Gastrocnemius medialis (tissue), 4 donors: ENCODE measurements around the gene TMEM107.
A peak's percentile ranks its signal among the peaks of the same experiment; 100 is the strongest.

Source experiments
- POLR2A ChIP-seq, 2 donors: fragments of 450-650 bp; IDR thresholded peaks; one replicate each; pipeline ENCODE4 v1.6.1; 2017; ENCODE audit warnings: antibody characterized with exemption in 2 of 2, mild to moderate bottlenecking in 2 of 2, moderate library complexity in 2 of 2
- TF ChIP-seq, protein P1 (sequence below), 5 experiments: fragments of 450-650 bp in 3 of 5; fragments of 200-600 bp in 2 of 5; sonication (generic) in 2 of 5; IDR thresholded peaks in 4 of 5; conservative IDR thresholded peaks in 1 of 5; 1 replicate in 4 of 5; 2 replicates in 1 of 5; pipeline ENCODE4 v1.5.1; 2016 to 2019; ENCODE audit warnings: antibody characterized with exemption in 5 of 5, mild to moderate bottlenecking in 3 of 5, moderate library complexity in 3 of 5

DNA sequence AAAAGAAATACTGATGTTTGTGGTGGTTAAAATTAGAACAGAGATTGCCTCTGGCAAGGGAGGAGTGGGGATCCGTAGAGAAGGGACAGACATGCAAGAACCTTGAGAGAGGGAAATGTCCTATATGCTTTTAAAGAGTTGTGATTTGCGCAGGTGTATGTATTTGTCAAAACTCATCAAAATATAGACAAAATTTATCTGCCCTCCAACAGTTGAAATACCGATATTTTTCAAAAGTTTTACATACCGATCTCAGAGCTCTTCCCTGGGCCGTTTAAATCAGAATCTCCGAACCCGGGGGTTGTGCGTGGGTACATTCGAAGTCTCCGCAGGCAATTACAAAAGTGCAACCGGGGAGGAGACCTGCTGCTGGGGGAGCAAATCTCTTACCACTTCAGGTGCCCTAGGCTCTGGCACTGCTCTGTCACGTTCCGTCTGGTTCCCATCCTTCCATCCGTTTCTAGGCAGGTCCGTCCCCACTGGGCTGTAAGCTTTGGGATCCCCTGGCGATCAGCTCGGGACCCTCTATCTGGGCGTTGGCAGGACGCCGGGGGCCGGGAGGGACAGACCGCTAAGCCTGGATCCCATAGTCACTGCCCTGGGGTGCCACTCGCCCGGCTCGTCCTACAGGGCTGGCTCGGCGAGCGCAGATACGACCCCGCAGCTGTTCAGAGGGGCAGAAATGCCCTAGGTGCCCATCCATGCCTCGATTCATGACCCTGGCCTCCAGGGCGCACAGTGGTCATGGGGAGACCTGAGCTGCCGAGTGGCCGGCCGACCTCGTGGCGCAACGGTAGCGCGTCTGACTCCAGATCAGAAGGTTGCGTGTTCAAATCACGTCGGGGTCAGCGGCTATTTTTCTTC lies 9.6 kb upstream of the TMEM107 start:
- TF ChIP-seq, protein P1, sequence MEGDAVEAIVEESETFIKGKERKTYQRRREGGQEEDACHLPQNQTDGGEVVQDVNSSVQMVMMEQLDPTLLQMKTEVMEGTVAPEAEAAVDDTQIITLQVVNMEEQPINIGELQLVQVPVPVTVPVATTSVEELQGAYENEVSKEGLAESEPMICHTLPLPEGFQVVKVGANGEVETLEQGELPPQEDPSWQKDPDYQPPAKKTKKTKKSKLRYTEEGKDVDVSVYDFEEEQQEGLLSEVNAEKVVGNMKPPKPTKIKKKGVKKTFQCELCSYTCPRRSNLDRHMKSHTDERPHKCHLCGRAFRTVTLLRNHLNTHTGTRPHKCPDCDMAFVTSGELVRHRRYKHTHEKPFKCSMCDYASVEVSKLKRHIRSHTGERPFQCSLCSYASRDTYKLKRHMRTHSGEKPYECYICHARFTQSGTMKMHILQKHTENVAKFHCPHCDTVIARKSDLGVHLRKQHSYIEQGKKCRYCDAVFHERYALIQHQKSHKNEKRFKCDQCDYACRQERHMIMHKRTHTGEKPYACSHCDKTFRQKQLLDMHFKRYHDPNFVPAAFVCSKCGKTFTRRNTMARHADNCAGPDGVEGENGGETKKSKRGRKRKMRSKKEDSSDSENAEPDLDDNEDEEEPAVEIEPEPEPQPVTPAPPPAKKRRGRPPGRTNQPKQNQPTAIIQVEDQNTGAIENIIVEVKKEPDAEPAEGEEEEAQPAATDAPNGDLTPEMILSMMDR (IDR thresholded peaks at IDR 0.05 in 4 of 5, conservative IDR thresholded peaks at IDR 0.05 in 1 of 5), result no peak
- TF ChIP-seq POLR2A (IDR thresholded peaks at IDR 0.05), result peak in 1 of 2 donors; percentile 17
